Muscle layer of colon (tissue), 2 donors: ENCODE data around the gene WDR59.
"Not testable (repeated sequence)": the region's sequence is repeated elsewhere in the genome, so short reads cannot be mapped to it uniquely, and the experiment has no call there.

Source experiments
- H3K27ac ChIP-seq: one replicate; pipeline ENCODE4 v1.7.0; 2013; ENCODE audit warnings: low read depth, mild to moderate bottlenecking, low read length, moderate library complexity
- H3K27me3 ChIP-seq, 2 donors: one replicate each; pipeline ENCODE4 v1.7.0; 2013; ENCODE audit warnings: low read length in 2 of 2, mild to moderate bottlenecking in 2 of 2; ENCODE audit not compliant: insufficient read depth in 2 of 2, control insufficient read depth in 1 of 2
- H3K36me3 ChIP-seq: one replicate; pipeline ENCODE4 v1.7.0; 2013; ENCODE audit warnings: mild to moderate bottlenecking, low read length; ENCODE audit not compliant: insufficient read depth
- H3K4me1 ChIP-seq: one replicate; pipeline ENCODE4 v1.7.0; 2013; ENCODE audit warnings: mild to moderate bottlenecking, low read length; ENCODE audit not compliant: insufficient read depth
- H3K4me3 ChIP-seq, 2 donors: one replicate each; pipeline ENCODE4 v1.7.0; 2013; ENCODE audit warnings: low read length in 2 of 2, low read depth in 1 of 2, mild to moderate bottlenecking in 1 of 2, moderate library complexity in 1 of 2
- H3K9ac ChIP-seq: one replicate; pipeline ENCODE4 v1.7.0; 2013; ENCODE audit warnings: low read length
- H3K9me3 ChIP-seq: one replicate; pipeline ENCODE4 v1.7.0; 2013; ENCODE audit warnings: mild to moderate bottlenecking, low read length
- donor health status: abdominal sarcoma.
- donor health status: Adenocarcinoma of cecum.

Gene WDR59

GRCh38 chr16:74991593-74992403, 6.9 kb upstream of the WDR59 start:
- H3K36me3 ChIP-seq = no peaks in the 10 kb centered on the region
- H3K9me3 ChIP-seq = no peaks in the 10 kb centered on the region
- no peak overlapping the region for H3K9ac ChIP-seq
- H3K4me3 ChIP-seq = no peak overlapping the region
- H3K4me1 ChIP-seq = no peaks in the 10 kb centered on the region
- no peaks in the 10 kb centered on the region for H3K27me3 ChIP-seq
- no peak overlapping the region for H3K27ac ChIP-seq

GRCh38 chr16:74991268-74991592, 6.3 kb upstream of the WDR59 start:
- H3K36me3 ChIP-seq = no peaks in the 10 kb centered on the region
- H3K27ac ChIP-seq = no peak overlapping the region
- no peak overlapping the region for H3K4me3 ChIP-seq
- H3K4me1 ChIP-seq = no peaks in the 10 kb centered on the region
- H3K9me3 ChIP-seq = no peaks in the 10 kb centered on the region
- H3K9ac ChIP-seq = no peak overlapping the region
- H3K27me3 ChIP-seq = no peaks in the 10 kb centered on the region

- no peaks in the 10 kb centered on the region for H3K9me3 ChIP-seq
- no peaks in the 10 kb centered on the region for H3K36me3 ChIP-seq
- no peaks in the 10 kb centered on the region for H3K4me1 ChIP-seq
- no peak overlapping the region for H3K9ac ChIP-seq
- no peak overlapping the region for H3K27ac ChIP-seq
- H3K27me3 ChIP-seq = no peaks in the 10 kb centered on the region
- H3K4me3 ChIP-seq = no peak overlapping the region
Measured at GRCh38 chr16:74990832-74991231, 5.9 kb upstream of the WDR59 start.

GRCh38 chr16:74989864-74990263, 4.9 kb upstream of the WDR59 start:
- H3K27ac ChIP-seq, H3K27me3 ChIP-seq, H3K9ac ChIP-seq, H3K36me3 ChIP-seq, H3K4me3 ChIP-seq, H3K4me1 ChIP-seq, H3K9me3 ChIP-seq: not testable (repeated sequence)

- Histone ChIP-seq H3K4me3 (no peak overlapping the region), H3K4me1 (no peaks in the 10 kb centered on the region), H3K27ac (no peak overlapping the region), H3K9me3 (no peaks in the 10 kb centered on the region), H3K36me3 (no peaks in the 10 kb centered on the region), H3K9ac (no peak overlapping the region), H3K27me3 (no peaks in the 10 kb centered on the region)
Measured at GRCh38 chr16:74987027-74987681, 2.2 kb upstream of the WDR59 start.

GRCh38 chr16:74984194-74984528, 762 bp downstream of the WDR59 start:
- H3K27ac ChIP-seq = peak overlapping the region; percentile 85
- H3K27me3 ChIP-seq = no peaks in the 10 kb centered on the region
- no peaks in the 10 kb centered on the region for H3K36me3 ChIP-seq
- peak overlapping the region; percentile 82 for H3K9ac ChIP-seq
- no peaks in the 10 kb centered on the region for H3K9me3 ChIP-seq
- H3K4me1 ChIP-seq = no peaks in the 10 kb centered on the region
- H3K4me3 ChIP-seq = peak overlapping the region; percentile 91 to 97

GRCh38 chr16:74982256-74982655, 2.7 kb downstream of the WDR59 start:
- no peak overlapping the region for H3K9ac ChIP-seq
- no peak overlapping the region for H3K27ac ChIP-seq
- no peaks in the 10 kb centered on the region for H3K9me3 ChIP-seq
- no peak overlapping the region for H3K4me3 ChIP-seq
- no peaks in the 10 kb centered on the region for H3K4me1 ChIP-seq
- no peaks in the 10 kb centered on the region for H3K36me3 ChIP-seq
- no peaks in the 10 kb centered on the region for H3K27me3 ChIP-seq

GRCh38 chr16:74975591-74975990, 9.3 kb downstream of the WDR59 start:
- H3K4me3 ChIP-seq = no peak overlapping the region
- H3K9me3 ChIP-seq = no peaks in the 10 kb centered on the region
- H3K9ac ChIP-seq = no peak overlapping the region
- H3K4me1 ChIP-seq = no peaks in the 10 kb centered on the region
- no peaks in the 10 kb centered on the region for H3K27me3 ChIP-seq
- H3K36me3 ChIP-seq = no peaks in the 10 kb centered on the region
- no peak overlapping the region for H3K27ac ChIP-seq

- Histone ChIP-seq H3K27ac (no peak overlapping the region), H3K4me1 (no peaks in the 10 kb centered on the region), H3K36me3 (no peaks in the 10 kb centered on the region), H3K27me3 (no peaks in the 10 kb centered on the region), H3K9me3 (no peaks in the 10 kb centered on the region), H3K4me3 (no peak overlapping the region), H3K9ac (no peak overlapping the region)
Measured at GRCh38 chr16:74973304-74973703, 11.6 kb downstream of the WDR59 start.

GRCh38 chr16:74954763-74955162, 30.2 kb downstream of the WDR59 start:
- Histone ChIP-seq H3K4me1 (no peaks in the 10 kb centered on the region), H3K9ac (no peak overlapping the region), H3K9me3 (no peaks in the 10 kb centered on the region), H3K36me3 (peaks cover 35% of the 10 kb centered on the region), H3K4me3 (no peak overlapping the region), H3K27me3 (no peaks in the 10 kb centered on the region), H3K27ac (no peak overlapping the region)

GRCh38 chr16:74951681-74952080, 33.2 kb downstream of the WDR59 start:
- H3K27ac ChIP-seq = no peak overlapping the region
- H3K36me3 ChIP-seq = peaks cover 49% of the 10 kb centered on the region
- no peak overlapping the region for H3K9ac ChIP-seq

GRCh38 chr16:74951206-74951605, 33.7 kb downstream of the WDR59 start:
- H3K9ac ChIP-seq = no peak overlapping the region
- H3K4me1 ChIP-seq = no peaks in the 10 kb centered on the region
- H3K27me3 ChIP-seq = no peaks in the 10 kb centered on the region
- H3K4me3 ChIP-seq = no peak overlapping the region
- no peaks in the 10 kb centered on the region for H3K9me3 ChIP-seq
- peaks cover 50% of the 10 kb centered on the region for H3K36me3 ChIP-seq
- no peak overlapping the region for H3K27ac ChIP-seq

More at GRCh38 chr16:74951681-74952080, 33.2 kb downstream of the WDR59 start:
- H3K4me1 ChIP-seq = no peaks in the 10 kb centered on the region
- no peaks in the 10 kb centered on the region for H3K9me3 ChIP-seq
- H3K4me3 ChIP-seq = no peak overlapping the region
- H3K27me3 ChIP-seq = no peaks in the 10 kb centered on the region
